Vagina (tissue), 2 donors: Measurements from ENCODE around the gene TOP3A. TPM values are rescaled to one million over a fixed set of nuclear protein-coding genes. Genes with fewer than 3 reads are reported as not detected.
A peak's percentile ranks its signal among the peaks of the same experiment; 100 is the strongest.

ENCODE experiments used
- DNase-seq, 2 donors: peaks; one replicate each; pipeline ENCODE4 v3.0.0-alpha.2; 2017; ENCODE audit errors: extremely low spot score in 2 of 2
- H3K27ac ChIP-seq: fragments of 200-600 bp; sonication (generic); one replicate; pipeline ENCODE4 v1.5.1; 2019
- H3K27me3 ChIP-seq: fragments of 200-600 bp; sonication (generic); one replicate; pipeline ENCODE4 v1.5.1; 2019
- H3K36me3 ChIP-seq, 2 donors: fragments of 200-600 bp; sonication (generic); one replicate each; pipeline ENCODE4 v1.5.1; 2017 to 2019
- H3K4me1 ChIP-seq: fragments of 200-600 bp; sonication (generic); one replicate; pipeline ENCODE4 v1.5.1; 2019
- H3K4me3 ChIP-seq, 2 donors: fragments of 200-600 bp; sonication (generic); 1 replicate in 1 of 2; 2 replicates in 1 of 2; pipeline ENCODE4 v1.5.1; 2016 to 2019
- H3K9me3 ChIP-seq: fragments of 200-600 bp; sonication (generic); one replicate; pipeline ENCODE4 v1.5.1; 2019
- POLR2A ChIP-seq, 2 donors: fragments of 450-650 bp; IDR thresholded peaks; one replicate each; pipeline ENCODE4 v1.6.1; 2017; ENCODE audit warnings: antibody characterized with exemption in 2 of 2, mild to moderate bottlenecking in 2 of 2, moderate library complexity in 2 of 2
- POLR2AphosphoS5 ChIP-seq, 2 donors: sonication (generic); formaldehyde crosslinking; IDR thresholded peaks; one replicate each; pipeline ENCODE4 v1.9.0; 2017; ENCODE audit warnings: antibody characterized with exemption in 2 of 2, mild to moderate bottlenecking in 2 of 2, low read depth in 1 of 2; ENCODE audit not compliant: insufficient read depth in 1 of 2
- intact Hi-C: fragments of 100-400 bp; cut with DNase I; formaldehyde crosslinking; loops from one replicate; pipeline ENCODE4 v1.15.1; 2023
- total RNA-seq: library from RNA; depleted of rRNA; stranded (reverse); fragments of >200 nt; gene quantifications from one replicate; pipeline ENCODE4 v1.2.3, GENCODE V29; 2016
- TF ChIP-seq, protein P1 (sequence below), 3 experiments: fragments of 450-650 bp in 2 of 3; fragments of 200-600 bp in 1 of 3; sonication (generic) in 1 of 3; IDR thresholded peaks; one replicate each; pipeline ENCODE4 v1.5.1; 2017 to 2019; ENCODE audit warnings: antibody characterized with exemption in 3 of 3, mild to moderate bottlenecking in 2 of 3, moderate library complexity in 2 of 3

Gene TOP3A
- total RNA-seq, 1 donor from 2014 or later: 15.5 TPM

DNA sequence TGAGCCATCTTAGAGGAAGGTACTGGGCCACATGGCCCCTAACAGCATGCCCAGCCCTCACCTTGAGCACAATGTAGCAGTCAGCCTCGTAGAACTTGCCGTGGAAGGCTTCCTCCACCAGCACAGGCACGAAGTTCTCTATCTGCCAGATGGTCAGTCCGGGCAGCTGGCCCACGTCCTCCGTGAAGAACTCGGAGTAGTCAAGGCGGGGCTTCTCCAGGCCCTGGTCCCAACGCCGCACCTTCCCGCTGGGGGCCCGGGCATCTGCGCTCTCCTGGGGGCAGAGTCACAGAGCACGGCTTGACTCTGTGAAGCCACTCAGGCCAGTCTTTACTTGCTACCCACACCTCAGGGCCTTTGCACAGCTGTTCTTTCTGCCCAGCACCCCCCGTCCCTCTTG lies 63.6 kb downstream of the TOP3A start:
- Histone ChIP-seq H3K27me3 (no peaks in the 10 kb centered on the region), H3K36me3 (peaks cover 0 to 84% of the 10 kb centered on the region in 2 donors), H3K27ac (no peak overlapping the region), H3K4me1 (peaks cover 38% of the 10 kb centered on the region), H3K4me3 (no peak overlapping the region), H3K9me3 (no peaks in the 10 kb centered on the region)
- TF ChIP-seq POLR2AphosphoS5 (IDR thresholded peaks at IDR 0.05; ENCODE audit: insufficient read depth in 1 of 2, low read depth in 1 of 2): no peak
- TF ChIP-seq, protein P1, sequence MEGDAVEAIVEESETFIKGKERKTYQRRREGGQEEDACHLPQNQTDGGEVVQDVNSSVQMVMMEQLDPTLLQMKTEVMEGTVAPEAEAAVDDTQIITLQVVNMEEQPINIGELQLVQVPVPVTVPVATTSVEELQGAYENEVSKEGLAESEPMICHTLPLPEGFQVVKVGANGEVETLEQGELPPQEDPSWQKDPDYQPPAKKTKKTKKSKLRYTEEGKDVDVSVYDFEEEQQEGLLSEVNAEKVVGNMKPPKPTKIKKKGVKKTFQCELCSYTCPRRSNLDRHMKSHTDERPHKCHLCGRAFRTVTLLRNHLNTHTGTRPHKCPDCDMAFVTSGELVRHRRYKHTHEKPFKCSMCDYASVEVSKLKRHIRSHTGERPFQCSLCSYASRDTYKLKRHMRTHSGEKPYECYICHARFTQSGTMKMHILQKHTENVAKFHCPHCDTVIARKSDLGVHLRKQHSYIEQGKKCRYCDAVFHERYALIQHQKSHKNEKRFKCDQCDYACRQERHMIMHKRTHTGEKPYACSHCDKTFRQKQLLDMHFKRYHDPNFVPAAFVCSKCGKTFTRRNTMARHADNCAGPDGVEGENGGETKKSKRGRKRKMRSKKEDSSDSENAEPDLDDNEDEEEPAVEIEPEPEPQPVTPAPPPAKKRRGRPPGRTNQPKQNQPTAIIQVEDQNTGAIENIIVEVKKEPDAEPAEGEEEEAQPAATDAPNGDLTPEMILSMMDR (IDR thresholded peaks at IDR 0.05): no peak
- no peak for TF ChIP-seq POLR2A (IDR thresholded peaks at IDR 0.05)
- no peak for DNase-seq
- intact Hi-C loops: no loop called here

GRCh38 chr17:18250708-18251107 lies 64.1 kb downstream of the TOP3A start:
- H3K36me3 ChIP-seq: peaks cover 0 to 84% of the 10 kb centered on the region in 2 donors
- H3K4me1 ChIP-seq: peaks cover 33% of the 10 kb centered on the region
- DNase-seq: no peak
- H3K27me3 ChIP-seq: no peaks in the 10 kb centered on the region
- H3K9me3 ChIP-seq: no peaks in the 10 kb centered on the region
- no peak overlapping the region for H3K4me3 ChIP-seq
- no peak overlapping the region for H3K27ac ChIP-seq
- TF ChIP-seq POLR2A (IDR thresholded peaks at IDR 0.05) (no peak), POLR2AphosphoS5 (IDR thresholded peaks at IDR 0.05; ENCODE audit: insufficient read depth in 1 of 2, low read depth in 1 of 2) (no peak)
- TF ChIP-seq, protein P1 (IDR thresholded peaks at IDR 0.05): no peak
- intact Hi-C loops: no loop called here

DNA sequence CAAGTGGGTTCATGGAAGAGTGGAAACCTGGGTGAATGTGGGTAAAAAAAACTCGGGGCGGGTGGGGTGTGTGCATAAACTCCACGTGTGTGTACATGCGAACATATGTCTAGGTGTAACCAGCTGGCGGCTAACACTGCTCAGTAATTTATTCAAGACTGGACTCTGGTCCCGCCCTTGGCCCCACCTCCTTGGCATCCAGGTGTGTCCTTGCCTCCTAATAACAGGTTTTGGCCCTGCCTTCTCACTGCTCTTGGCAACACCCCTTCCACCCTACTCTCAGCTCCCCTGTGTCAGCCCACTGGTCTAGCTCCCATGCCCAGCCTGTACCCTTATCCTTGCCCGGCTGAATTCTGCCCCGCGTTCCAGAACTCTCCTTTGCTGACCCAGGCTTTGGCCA lies 64.5 kb downstream of the TOP3A start:
- Histone ChIP-seq H3K36me3 (peaks cover 0 to 85% of the 10 kb centered on the region in 2 donors), H3K27ac (no peak overlapping the region), H3K27me3 (no peaks in the 10 kb centered on the region), H3K4me1 (peaks cover 29% of the 10 kb centered on the region), H3K9me3 (no peaks in the 10 kb centered on the region), H3K4me3 (no peak overlapping the region)
- intact Hi-C loops: no loop called here
- TF ChIP-seq POLR2AphosphoS5 (IDR thresholded peaks at IDR 0.05; ENCODE audit: insufficient read depth in 1 of 2, low read depth in 1 of 2) (no peak), POLR2A (IDR thresholded peaks at IDR 0.05) (no peak)
- TF ChIP-seq, protein P1 (IDR thresholded peaks at IDR 0.05): no peak
- no peak for DNase-seq

DNA sequence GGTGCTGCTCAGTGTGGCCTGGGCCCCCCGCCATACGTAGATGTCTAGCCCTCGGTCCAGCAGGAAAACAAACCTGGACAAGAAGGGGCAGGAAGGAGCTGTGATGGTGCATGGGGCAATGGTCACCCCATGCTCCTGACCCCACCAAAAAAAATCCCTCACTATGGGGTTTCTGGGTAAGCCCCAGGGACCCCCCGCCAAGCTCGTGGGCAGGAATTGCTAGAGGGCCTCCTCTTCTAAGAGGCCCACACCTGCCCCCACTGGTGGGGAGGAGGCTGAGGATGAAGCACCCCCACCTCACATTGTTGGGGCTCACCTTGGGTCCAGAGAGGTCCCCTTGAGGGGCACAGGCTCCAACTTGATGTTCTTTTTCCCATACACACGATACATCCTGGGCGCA lies 66.0 kb downstream of the TOP3A start:
- intact Hi-C loops: no loop called here
- DNase-seq: no peak
- no peak overlapping the region for H3K27ac ChIP-seq
- no peak overlapping the region for H3K4me3 ChIP-seq
- peaks cover 29% of the 10 kb centered on the region for H3K4me1 ChIP-seq
- no peaks in the 10 kb centered on the region for H3K27me3 ChIP-seq
- peaks cover 0 to 79% of the 10 kb centered on the region in 2 donors for H3K36me3 ChIP-seq
- no peak for TF ChIP-seq POLR2A (IDR thresholded peaks at IDR 0.05)
- TF ChIP-seq POLR2AphosphoS5 (IDR thresholded peaks at IDR 0.05; ENCODE audit: insufficient read depth in 1 of 2, low read depth in 1 of 2): no peak
- TF ChIP-seq, protein P1 (IDR thresholded peaks at IDR 0.05): no peak
- H3K9me3 ChIP-seq: no peaks in the 10 kb centered on the region

GRCh38 chr17:18248300-18248731 lies 66.5 kb downstream of the TOP3A start:
- peaks cover 0 to 74% of the 10 kb centered on the region in 2 donors for H3K36me3 ChIP-seq
- H3K27ac ChIP-seq: peak overlapping the region; percentile 47
- intact Hi-C loops: no loop called here
- H3K27me3 ChIP-seq: no peaks in the 10 kb centered on the region
- no peaks in the 10 kb centered on the region for H3K9me3 ChIP-seq
- no peak overlapping the region for H3K4me3 ChIP-seq
- no peak for DNase-seq
- TF ChIP-seq, protein P1 (IDR thresholded peaks at IDR 0.05): peak; percentile 24 to 74 (median 38)
- TF ChIP-seq POLR2AphosphoS5 (IDR thresholded peaks at IDR 0.05; ENCODE audit: insufficient read depth in 1 of 2, low read depth in 1 of 2): peak in 1 of 2 donors; percentile 35
- no peak for TF ChIP-seq POLR2A (IDR thresholded peaks at IDR 0.05)
- H3K4me1 ChIP-seq: peaks cover 29% of the 10 kb centered on the region
